HG02852 (cell line): ENCODE data around the gene TMEM107.

Experiments
- ATAC-seq: cut with Tn5 transposase; IDR thresholded peaks from one replicate; pipeline ENCODE4 v1.9.1; 2021; ENCODE audit warnings: mild to moderate bottlenecking, moderate library complexity; ENCODE audit not compliant: unreplicated experiment

TMEM107 gene

GRCh38 chr17:8138672-8139371 is 37.4 kb downstream of the TMEM107 start:
- ATAC-seq = peak; percentile 80

- no peak for ATAC-seq
These were observed 37.9 kb downstream of the TMEM107 start for GRCh38 chr17:8138374-8138671.

GRCh38 chr17:8137645-8138373 is 38.4 kb downstream of the TMEM107 start:
- ATAC-seq = no peak

GRCh38 chr17:8133941-8134340 is 42.2 kb downstream of the TMEM107 start:
- ATAC-seq = no peak

GRCh38 chr17:8133399-8133798 is 42.8 kb downstream of the TMEM107 start:
- ATAC-seq = no peak

GRCh38 chr17:8131844-8132441 is 44.2 kb downstream of the TMEM107 start:
- ATAC-seq = no peak

- no peak for ATAC-seq
These were observed 47.9 kb downstream of the TMEM107 start for GRCh38 chr17:8128125-8128784.

- ATAC-seq = peak; percentile 37
These were observed 49.6 kb downstream of the TMEM107 start for GRCh38 chr17:8126491-8127066.

- ATAC-seq = peak; percentile 3
These were observed 50.2 kb downstream of the TMEM107 start for GRCh38 chr17:8125947-8126490.

- ATAC-seq = no peak
These were observed 50.8 kb downstream of the TMEM107 start for GRCh38 chr17:8125154-8125946.

GRCh38 chr17:8124350-8125153 is 51.6 kb downstream of the TMEM107 start:
- ATAC-seq = no peak

GRCh38 chr17:8123695-8124349 is 52.4 kb downstream of the TMEM107 start, which contains the start of gene HES7:
Gene HES7 (minus strand): TSS chr17:8124106. CDS start chr17:8124084, 22 bp downstream.
- ATAC-seq = no peak

- no peak for ATAC-seq
These were observed 53.1 kb downstream of the TMEM107 start for GRCh38 chr17:8122924-8123694.
